ENCODE measurements around the gene CD300A. TPM values are rescaled to one million over a fixed set of nuclear protein-coding genes. Genes with fewer than 3 reads are reported as not detected.

CD300A gene
- polyA plus RNA-seq, 3 donors = 1.2 to 7.2 (median 3.0) TPM

- 46 to 60% (median 47%) methylated on average over 16 of the region's 16 CpGs for WGBS, 3 donors
- no peak overlapping the region for H3K27ac ChIP-seq (ENCODE audit: low read depth, low read length)
These were observed 14.2 kb upstream of the CD300A start for GRCh38 chr17:74452033-74452840.

- no peak overlapping the region for H3K27ac ChIP-seq (ENCODE audit: low read depth, low read length)
- WGBS, 3 donors = 39 to 51% (median 43%) methylated on average over 22 of the region's 22 CpGs
These were observed 13.4 kb upstream of the CD300A start for GRCh38 chr17:74452841-74453661.

DNA sequence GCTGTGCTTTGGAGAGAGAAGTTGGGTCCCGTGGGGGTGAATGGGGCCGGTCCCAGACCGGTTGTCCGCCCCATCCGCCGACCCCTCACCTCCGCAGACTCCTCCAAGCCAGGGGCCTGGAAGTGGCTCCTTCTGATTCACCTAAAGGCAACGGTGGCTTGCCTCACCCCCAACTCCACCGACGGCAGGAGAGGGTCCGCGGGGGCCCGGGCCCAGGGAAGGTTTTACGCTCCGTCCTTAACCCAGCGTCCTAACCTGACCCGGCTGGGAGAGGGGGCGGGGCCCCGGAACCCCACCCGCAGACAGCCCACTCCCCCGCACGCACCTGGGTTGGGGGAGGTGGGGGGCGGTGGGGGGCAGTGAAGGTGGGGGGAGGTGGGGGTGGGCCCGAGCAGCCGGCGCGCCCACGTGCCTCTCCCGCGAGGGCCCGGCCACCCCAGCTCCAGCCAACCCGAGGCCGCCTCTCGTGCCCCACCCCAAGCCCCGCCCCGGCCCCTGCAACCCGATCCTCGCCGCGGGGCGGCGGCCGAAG is 12.7 kb upstream of the CD300A start:
- WGBS, 3 donors = 4 to 7% (median 5%) methylated on average over 20 to 42 of the region's 43 CpGs
- no peak overlapping the region for H3K27ac ChIP-seq (ENCODE audit: low read depth, low read length)

- 6 to 12% (median 11%) methylated on average over 39 to 40 of the region's 40 CpGs for WGBS, 3 donors
- no peak overlapping the region for H3K27ac ChIP-seq (ENCODE audit: low read depth, low read length)
These were observed 12.0 kb upstream of the CD300A start for GRCh38 chr17:74454197-74455024.

GRCh38 chr17:74455025-74455545 is 11.3 kb upstream of the CD300A start:
- 57 to 66% (median 61%) methylated on average over 14 to 15 of the region's 15 CpGs for WGBS, 3 donors
- no peak overlapping the region for H3K27ac ChIP-seq (ENCODE audit: low read depth, low read length)

- no peak overlapping the region for H3K27ac ChIP-seq (ENCODE audit: low read depth, low read length)
- 88 to 90% (median 89%) methylated on average over 5 of the region's 5 CpGs for WGBS, 3 donors
These were observed 10.6 kb upstream of the CD300A start for GRCh38 chr17:74455821-74456220.

GRCh38 chr17:74457146-74457819 is 9.2 kb upstream of the CD300A start:
- WGBS, 3 donors = 21 to 24% (median 24%) methylated on average over 18 of the region's 18 CpGs
- H3K27ac ChIP-seq (ENCODE audit: low read depth, low read length) = no peak overlapping the region

DNA sequence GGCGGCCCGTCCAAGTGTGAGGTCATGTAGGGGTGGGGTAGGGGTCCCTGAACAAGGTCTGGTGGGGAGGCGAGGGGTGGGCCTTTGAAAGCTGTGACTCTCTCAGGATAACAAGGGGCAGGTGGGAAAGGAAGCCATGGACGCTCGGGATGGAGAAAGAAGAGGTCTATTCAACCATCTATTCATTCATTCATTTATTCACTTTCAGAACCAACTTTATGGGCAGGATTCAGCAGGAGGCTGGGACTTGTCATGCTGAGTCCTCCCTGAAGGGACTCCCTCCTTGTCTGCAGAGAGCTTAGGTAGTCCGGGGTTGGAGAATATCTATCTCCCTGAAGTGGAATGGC is 8.6 kb upstream of the CD300A start:
- no peak overlapping the region for H3K27ac ChIP-seq (ENCODE audit: low read depth, low read length)
- WGBS, 3 donors = 35 to 38% (median 38%) methylated on average over 6 of the region's 6 CpGs

DNA sequence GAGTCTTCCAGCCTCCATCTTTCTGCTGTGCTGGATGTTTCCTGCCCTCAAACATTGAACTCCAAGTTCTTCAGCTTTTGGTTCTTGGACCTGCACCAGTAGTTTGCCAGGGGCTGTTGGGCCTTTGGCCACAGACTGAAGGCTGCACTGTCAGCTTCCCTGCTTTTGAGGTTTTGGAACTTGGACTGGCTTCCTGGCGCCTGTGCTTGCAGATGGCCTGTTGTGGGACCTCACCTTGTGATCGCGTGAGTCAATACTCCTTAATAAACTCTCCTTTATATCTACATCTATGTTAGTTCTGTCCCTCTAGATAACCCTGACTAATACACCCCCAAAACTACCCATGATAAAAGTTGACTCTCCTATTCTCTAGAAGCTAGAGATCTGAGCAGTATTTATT is 7.6 kb upstream of the CD300A start:
- WGBS, 3 donors = 65 to 83% (median 68%) methylated on average over 3 of the region's 3 CpGs
- no peak overlapping the region for H3K27ac ChIP-seq (ENCODE audit: low read depth, low read length)

DNA sequence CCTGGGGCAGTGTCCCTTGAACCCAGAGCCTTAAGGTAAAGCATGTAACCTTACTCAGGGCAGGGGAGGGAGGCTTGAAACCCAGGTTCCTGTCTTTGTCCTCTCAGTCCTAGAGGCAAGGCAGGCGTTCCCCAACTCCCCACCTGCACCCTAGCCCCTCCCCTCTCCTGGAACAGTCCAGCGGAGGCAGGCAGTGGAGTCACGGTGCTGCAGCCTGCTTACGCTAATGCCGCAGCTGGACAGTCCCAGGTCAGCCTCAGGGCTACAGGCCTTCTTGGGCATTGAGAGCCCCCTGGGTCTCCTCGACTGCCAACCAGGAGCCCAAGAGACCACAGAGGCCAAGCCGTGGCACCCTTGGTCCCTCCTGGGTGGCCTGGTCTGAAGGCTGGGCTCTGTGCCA is 6.8 kb upstream of the CD300A start:
- WGBS, 3 donors = 69 to 81% (median 80%) methylated on average over 7 of the region's 7 CpGs
- no peak overlapping the region for H3K27ac ChIP-seq (ENCODE audit: low read depth, low read length)

DNA sequence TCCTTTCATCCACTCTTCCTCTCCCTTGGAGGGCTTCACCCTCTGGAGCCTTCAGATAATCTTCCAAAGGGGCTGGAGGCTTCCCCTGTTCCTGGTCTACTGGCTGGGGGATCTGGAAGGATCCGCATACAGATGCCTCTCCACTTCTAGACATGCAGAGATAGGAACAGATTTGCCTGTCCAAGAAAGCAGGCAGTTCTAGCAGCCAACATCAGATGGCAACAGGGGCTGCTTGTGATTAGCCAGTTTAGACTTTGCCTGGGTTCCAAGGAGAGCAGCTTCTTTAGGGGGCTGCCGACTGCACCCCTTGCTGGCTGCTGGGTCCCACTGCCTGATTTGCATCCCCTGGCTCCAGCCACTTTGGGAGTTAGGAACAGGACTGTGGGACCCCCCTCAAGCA is 6.2 kb upstream of the CD300A start:
- 80 to 87% (median 82%) methylated on average over 2 of the region's 2 CpGs for WGBS, 3 donors
- H3K27ac ChIP-seq (ENCODE audit: low read depth, low read length) = no peak overlapping the region

DNA sequence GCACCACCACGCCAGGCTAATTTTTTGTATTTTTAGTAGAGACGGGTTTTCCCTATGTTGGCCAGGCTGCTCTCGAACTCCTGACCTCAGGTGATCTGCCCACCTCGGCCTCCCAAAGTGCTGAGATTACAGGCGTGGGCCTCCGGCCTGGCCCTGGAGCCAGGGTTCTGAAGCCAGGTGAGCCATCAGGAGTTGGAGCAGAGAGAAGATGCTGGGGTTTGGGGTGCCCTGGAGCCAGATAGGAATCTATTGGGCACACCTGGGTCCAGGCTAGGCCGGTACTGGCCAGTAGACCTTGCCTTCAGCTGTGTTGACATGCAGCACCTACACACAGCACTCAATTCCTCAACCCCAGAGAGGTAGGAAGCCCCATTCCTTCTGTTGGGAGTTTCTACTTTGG is 5.4 kb upstream of the CD300A start:
- H3K27ac ChIP-seq (ENCODE audit: low read depth, low read length) = no peak overlapping the region
- 85 to 97% (median 92%) methylated on average over 7 of the region's 7 CpGs for WGBS, 3 donors

- 79 to 82% (median 79%) methylated on average over 10 of the region's 10 CpGs for WGBS, 3 donors
- no peak overlapping the region for H3K27ac ChIP-seq (ENCODE audit: low read depth, low read length)
These were observed 4.8 kb upstream of the CD300A start for GRCh38 chr17:74461611-74462010.

- no peak overlapping the region for H3K27ac ChIP-seq (ENCODE audit: low read depth, low read length)
- 75 to 82% (median 79%) methylated on average over 7 of the region's 7 CpGs for WGBS, 3 donors
These were observed 1.6 kb upstream of the CD300A start for GRCh38 chr17:74464730-74465377.

- no peak overlapping the region for H3K27ac ChIP-seq (ENCODE audit: low read depth, low read length)
- WGBS, 3 donors = 79 to 82% (median 81%) methylated on average over 8 of the region's 8 CpGs
These were observed 890 bp upstream of the CD300A start for GRCh38 chr17:74465378-74466110.

DNA sequence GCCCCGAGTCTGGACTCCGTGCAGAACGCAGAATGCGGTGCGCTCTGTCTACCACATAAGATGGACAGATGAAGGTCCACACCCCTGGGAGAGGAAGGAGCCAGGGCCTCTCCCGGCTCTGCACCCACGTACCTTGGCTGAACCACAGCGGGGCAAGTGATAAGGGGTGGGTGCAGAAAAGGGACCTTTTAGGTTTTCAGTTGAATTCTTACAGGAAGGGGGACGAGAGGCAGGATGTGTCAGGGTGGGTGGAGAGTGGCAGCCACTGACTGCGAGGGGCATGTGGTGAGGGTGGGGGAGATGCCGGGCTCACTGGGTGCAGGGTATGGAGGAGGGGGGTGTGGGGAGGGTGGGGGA is 372 bp downstream of the CD300A start:
- WGBS, 3 donors = 12 to 29% (median 13%) methylated on average over 11 of the region's 11 CpGs
- H3K27ac ChIP-seq (ENCODE audit: low read depth, low read length) = no peak overlapping the region
